K562 (cell line): ENCODE results near the gene SLC7A5. TPM values are rescaled to one million over a fixed set of nuclear protein-coding genes. Genes with fewer than 3 reads are reported as not detected.

Source experiments
- CC2D1A ChIP-seq: fragments of 450-650 bp; IDR thresholded peaks from 2 replicates; pipeline ENCODE4 v1.6.1; 2017; ENCODE audit warnings: mild to moderate bottlenecking
- ELF1 ChIP-seq: fragments of 200-800 bp; sonication (Bioruptor generic); IDR thresholded peaks from 2 replicates; pipeline ENCODE4 v1.6.1; 2016; ENCODE audit warnings: missing genetic modification characterization, missing compliant biosample characterization
- ETV6 ChIP-seq, 3 experiments: fragments of 150-350 bp in 1 of 3; sonication (generic) in 1 of 3; formaldehyde crosslinking in 1 of 3; IDR thresholded peaks; 2 replicates each; pipeline versions ENCODE4 v1.6.1 to v1.8.0; 2014 to 2022; ENCODE audit warnings: borderline replicate concordance in 2 of 3, low read depth in 2 of 3, antibody characterized with exemption in 1 of 3, low read length in 1 of 3, mild to moderate bottlenecking in 1 of 3, missing genetic modification reagents in 1 of 3
- EZH2 ChIP-seq: IDR thresholded peaks from 2 replicates; pipeline ENCODE4 v1.6.1; 2012; ENCODE audit warnings: low read depth, mild to moderate bottlenecking, inconsistent platforms, low read length, borderline replicate concordance
- FOXM1 ChIP-seq, 2 experiments: fragments of 450-650 bp in 1 of 2; sonication (generic) in 1 of 2; formaldehyde crosslinking in 1 of 2; IDR thresholded peaks; 2 replicates each; pipeline versions ENCODE4 v1.6.1 to v1.9.0; 2017 to 2022; ENCODE audit warnings: low read depth in 2 of 2, mild to moderate bottlenecking in 2 of 2, missing genetic modification reagents in 1 of 2, moderate library complexity in 1 of 2
- GTF2F1 ChIP-seq: IDR thresholded peaks from 2 replicates; pipeline ENCODE4 v1.6.1; 2011; ENCODE audit warnings: low read depth, low read length, improper control_type of control experiment
- KAT7 ChIP-seq: sonication (generic); formaldehyde crosslinking; IDR thresholded peaks from 2 replicates; pipeline ENCODE4 v1.8.0; 2022; ENCODE audit warnings: missing genetic modification reagents, mild to moderate bottlenecking, borderline replicate concordance
- KLF13 ChIP-seq: fragments of 450-650 bp; IDR thresholded peaks from 2 replicates; pipeline ENCODE4 v1.6.1; 2016; ENCODE audit warnings: missing genetic modification characterization, low read depth, mild to moderate bottlenecking, missing compliant biosample characterization, moderate library complexity, borderline replicate concordance
- KLF16 ChIP-seq: IDR thresholded peaks from 2 replicates; pipeline ENCODE4 v1.6.1; 2016; ENCODE audit warnings: antibody characterized with exemption
- NRF1 ChIP-seq, 2 experiments: fragments of 450-650 bp; IDR thresholded peaks in 1 of 2; conservative IDR thresholded peaks in 1 of 2; 2 replicates each; pipeline ENCODE4 v1.6.1; 2014; ENCODE audit warnings: mild to moderate bottlenecking in 2 of 2
- PTRF ChIP-seq: fragments of 450-650 bp; IDR thresholded peaks from 2 replicates; pipeline ENCODE4 v1.6.1; 2016; ENCODE audit warnings: mild to moderate bottlenecking, missing genetic modification characterization, missing compliant biosample characterization
- RFX7 ChIP-seq: fragments of 250-450 bp; sonication (Bioruptor Pico); IDR thresholded peaks from 2 replicates; pipeline ENCODE4 v1.5.1; 2021; ENCODE audit warnings: mild to moderate bottlenecking
- TRIM24 ChIP-seq, 2 experiments: fragments of 450-650 bp; IDR thresholded peaks; 2 replicates each; pipeline ENCODE4 v1.6.1; 2016
- ZNF143 ChIP-seq: sonication (generic); formaldehyde crosslinking; IDR thresholded peaks from 2 replicates; pipeline ENCODE4 v1.9.0; 2022; ENCODE audit warnings: mild to moderate bottlenecking, missing genetic modification reagents
- ZNF23 ChIP-seq: fragments of 250-450 bp; sonication (Bioruptor Pico); IDR thresholded peaks from 2 replicates; pipeline ENCODE4 v1.4.0; 2020; ENCODE audit warnings: mild to moderate bottlenecking
- ZNF445 ChIP-seq: fragments of 250-450 bp; sonication (Bioruptor Pico); IDR thresholded peaks from 2 replicates; pipeline ENCODE4 v1.4.0; 2020; ENCODE audit warnings: low read depth, mild to moderate bottlenecking, moderate library complexity
- ZNF696 ChIP-seq: fragments of 250-450 bp; sonication (Bioruptor Pico); conservative IDR thresholded peaks from 2 replicates; pipeline ENCODE4 v1.4.0; 2020; ENCODE audit warnings: mild to moderate bottlenecking, moderate library complexity
- ZNF79 ChIP-seq: fragments of 250-450 bp; sonication (Bioruptor Pico); IDR thresholded peaks from 2 replicates; pipeline ENCODE4 v1.4.0; 2020; ENCODE audit warnings: low read depth, mild to moderate bottlenecking, moderate library complexity
- ZSCAN32 ChIP-seq: fragments of 450-650 bp; formaldehyde crosslinking; IDR thresholded peaks from 2 replicates; pipeline ENCODE4 v1.4.0; 2020; ENCODE audit warnings: mild to moderate bottlenecking, moderate library complexity
- polyA plus RNA-seq, 8 experiments: library from polyadenylated mRNA; depleted of rRNA in 4 of 8; stranded (reverse) in 5 of 8; unstranded in 3 of 8; fragments of >200 nt; fragmentation: Nextera tagmentation in 2 of 8; fragmentation: Illumina TruSeq in 1 of 8; extraction: Ambion mirVana in 2 of 8; extraction: Trizol in 1 of 8; gene quantifications; 2 replicates each; pipeline versions ENCODE4 v1.2.1 to v1.2.3, GENCODE V29; 2011 to 2014; ENCODE audit warnings: inconsistent platforms in 1 of 8, missing spikeins in 1 of 8
- total RNA-seq, 7 experiments: library from RNA; depleted of rRNA in 6 of 7; stranded (reverse); fragments of >200 nt in 6 of 7; fragmentation: Illumina TruSeq in 2 of 7; extraction: Trizol in 2 of 7; gene quantifications; 2 replicates each; pipeline versions ENCODE4 v1.2.1 to v1.2.3, GENCODE V29; 2011 to 2021; ENCODE audit warnings: low replicate concordance in 1 of 7
- TF ChIP-seq, protein P1 (sequence below): fragments of 450-650 bp; conservative IDR thresholded peaks from 2 replicates; pipeline ENCODE4 v1.6.1; 2016; ENCODE audit warnings: missing genetic modification characterization, low read depth, mild to moderate bottlenecking, control low read depth, missing compliant biosample characterization
- TF ChIP-seq, protein P2 (sequence below): fragments of 450-650 bp; IDR thresholded peaks from 2 replicates; pipeline ENCODE4 v1.6.1; 2016; ENCODE audit warnings: mild to moderate bottlenecking
- TF ChIP-seq, protein P3 (sequence below): sonication (generic); formaldehyde crosslinking; IDR thresholded peaks from 2 replicates; pipeline ENCODE4 v1.8.1; 2022; ENCODE audit warnings: missing genetic modification reagents

The SLC7A5 gene
- total and polyA plus RNA-seq, 9 of the 15 experiments (the other 6 are each of a cell fraction or from before 2014, with no cell fraction given): 1.9 to 220 (median 18.6) TPM

DNA sequence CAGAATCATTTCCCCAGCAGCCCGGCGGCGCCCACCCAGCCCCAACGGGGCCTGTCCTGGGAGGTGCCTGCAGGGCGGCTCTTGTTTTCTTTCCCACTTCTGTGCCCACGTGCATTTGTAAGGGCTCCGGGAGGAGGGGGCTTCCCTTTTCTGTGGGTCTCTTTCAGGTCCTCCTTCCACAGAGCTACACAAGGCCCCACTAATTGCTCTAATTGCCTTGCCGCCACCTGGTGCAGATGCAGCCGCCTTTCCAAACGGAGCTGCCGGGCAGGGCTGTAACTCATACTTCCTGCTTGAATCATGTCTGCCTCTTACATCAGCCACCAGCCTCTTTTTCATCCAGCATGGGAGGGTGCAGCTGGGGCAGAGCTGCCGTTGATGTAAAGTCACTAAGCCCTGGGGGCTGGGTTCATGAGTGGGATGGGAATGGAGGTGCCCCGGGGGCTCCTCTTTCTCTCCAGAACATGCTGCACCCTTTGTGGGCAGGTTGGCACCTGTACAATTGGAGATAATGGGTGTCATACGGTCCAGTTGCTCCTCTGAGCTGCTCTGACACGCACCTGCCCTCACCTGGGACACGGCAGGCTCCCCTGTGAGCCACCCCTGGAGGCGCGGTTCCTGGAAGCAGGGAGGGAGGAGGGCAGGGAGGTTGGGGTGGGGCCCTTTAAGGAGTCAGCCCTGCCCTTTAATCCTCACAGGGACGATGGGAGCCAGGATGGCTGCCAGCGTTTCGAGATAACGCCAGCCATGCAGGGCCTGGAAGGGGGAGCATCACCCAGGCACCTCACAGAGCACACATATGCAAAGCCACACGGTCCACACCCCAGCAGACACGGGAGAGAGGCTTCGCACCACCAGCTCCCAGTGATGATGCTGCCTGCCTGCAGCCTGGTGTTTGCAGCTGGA is 62.4 kb downstream of the SLC7A5 start (continued):
- TF ChIP-seq, protein P1, sequence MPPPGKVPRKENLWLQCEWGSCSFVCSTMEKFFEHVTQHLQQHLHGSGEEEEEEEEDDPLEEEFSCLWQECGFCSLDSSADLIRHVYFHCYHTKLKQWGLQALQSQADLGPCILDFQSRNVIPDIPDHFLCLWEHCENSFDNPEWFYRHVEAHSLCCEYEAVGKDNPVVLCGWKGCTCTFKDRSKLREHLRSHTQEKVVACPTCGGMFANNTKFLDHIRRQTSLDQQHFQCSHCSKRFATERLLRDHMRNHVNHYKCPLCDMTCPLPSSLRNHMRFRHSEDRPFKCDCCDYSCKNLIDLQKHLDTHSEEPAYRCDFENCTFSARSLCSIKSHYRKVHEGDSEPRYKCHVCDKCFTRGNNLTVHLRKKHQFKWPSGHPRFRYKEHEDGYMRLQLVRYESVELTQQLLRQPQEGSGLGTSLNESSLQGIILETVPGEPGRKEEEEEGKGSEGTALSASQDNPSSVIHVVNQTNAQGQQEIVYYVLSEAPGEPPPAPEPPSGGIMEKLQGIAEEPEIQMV: peak; percentile 91
- TF ChIP-seq KLF13 (tag): no peak
- TF ChIP-seq ZNF23: no peak
- 0 out of 2 replicates have a peak, but pooled peaks have one; percentile 13 for TF ChIP-seq ZNF79 (CRISPR knock-in tag)
- no peak for TF ChIP-seq ZNF696 (CRISPR knock-in tag)
- peak; percentile 89; the same call in 1 of the 2 replicates for TF ChIP-seq ZSCAN32 (CRISPR knock-in tag)
- TF ChIP-seq ZNF143 (CRISPR knock-in tag): no peak
- TF ChIP-seq FOXM1 (IDR thresholded peaks at IDR 0.05; ENCODE audit: low read depth): no peak
- TF ChIP-seq FOXM1 (CRISPR knock-in tag; IDR thresholded peaks at IDR 0.05; ENCODE audit: low read depth): no peak
- peak in 1 of 2 experiments; percentile 23; a peak in 2 of 4 replicates for TF ChIP-seq NRF1 (conservative IDR thresholded peaks at IDR 0.05 in 1 of 2, IDR thresholded peaks at IDR 0.05 in 1 of 2)
- TF ChIP-seq ZNF445 (CRISPR knock-in tag): no peak
- no peak for TF ChIP-seq GTF2F1
- peak; percentile 88 to 93 for TF ChIP-seq TRIM24 (IDR thresholded peaks at IDR 0.05)
- TF ChIP-seq, protein P2, sequence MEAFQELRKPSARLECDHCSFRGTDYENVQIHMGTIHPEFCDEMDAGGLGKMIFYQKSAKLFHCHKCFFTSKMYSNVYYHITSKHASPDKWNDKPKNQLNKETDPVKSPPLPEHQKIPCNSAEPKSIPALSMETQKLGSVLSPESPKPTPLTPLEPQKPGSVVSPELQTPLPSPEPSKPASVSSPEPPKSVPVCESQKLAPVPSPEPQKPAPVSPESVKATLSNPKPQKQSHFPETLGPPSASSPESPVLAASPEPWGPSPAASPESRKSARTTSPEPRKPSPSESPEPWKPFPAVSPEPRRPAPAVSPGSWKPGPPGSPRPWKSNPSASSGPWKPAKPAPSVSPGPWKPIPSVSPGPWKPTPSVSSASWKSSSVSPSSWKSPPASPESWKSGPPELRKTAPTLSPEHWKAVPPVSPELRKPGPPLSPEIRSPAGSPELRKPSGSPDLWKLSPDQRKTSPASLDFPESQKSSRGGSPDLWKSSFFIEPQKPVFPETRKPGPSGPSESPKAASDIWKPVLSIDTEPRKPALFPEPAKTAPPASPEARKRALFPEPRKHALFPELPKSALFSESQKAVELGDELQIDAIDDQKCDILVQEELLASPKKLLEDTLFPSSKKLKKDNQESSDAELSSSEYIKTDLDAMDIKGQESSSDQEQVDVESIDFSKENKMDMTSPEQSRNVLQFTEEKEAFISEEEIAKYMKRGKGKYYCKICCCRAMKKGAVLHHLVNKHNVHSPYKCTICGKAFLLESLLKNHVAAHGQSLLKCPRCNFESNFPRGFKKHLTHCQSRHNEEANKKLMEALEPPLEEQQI: no peak
- TF ChIP-seq EZH2: no peak
- no peak for TF ChIP-seq ETV6 (IDR thresholded peaks at IDR 0.05; ENCODE audit: borderline replicate concordance in 1 of 2, low read depth in 2 of 2, low read length in 1 of 2)
- TF ChIP-seq ETV6 (CRISPR knock-in tag; IDR thresholded peaks at IDR 0.05; ENCODE audit: borderline replicate concordance): no peak
- peak; percentile 13; the same call in 1 of the 2 replicates for TF ChIP-seq KLF16
- TF ChIP-seq PTRF (tag): no peak
- TF ChIP-seq ELF1 (tag): peak; percentile 74
- no peak for TF ChIP-seq CC2D1A
- TF ChIP-seq, protein P3, sequence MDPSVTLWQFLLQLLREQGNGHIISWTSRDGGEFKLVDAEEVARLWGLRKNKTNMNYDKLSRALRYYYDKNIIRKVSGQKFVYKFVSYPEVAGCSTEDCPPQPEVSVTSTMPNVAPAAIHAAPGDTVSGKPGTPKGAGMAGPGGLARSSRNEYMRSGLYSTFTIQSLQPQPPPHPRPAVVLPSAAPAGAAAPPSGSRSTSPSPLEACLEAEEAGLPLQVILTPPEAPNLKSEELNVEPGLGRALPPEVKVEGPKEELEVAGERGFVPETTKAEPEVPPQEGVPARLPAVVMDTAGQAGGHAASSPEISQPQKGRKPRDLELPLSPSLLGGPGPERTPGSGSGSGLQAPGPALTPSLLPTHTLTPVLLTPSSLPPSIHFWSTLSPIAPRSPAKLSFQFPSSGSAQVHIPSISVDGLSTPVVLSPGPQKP (CRISPR knock-in tag): no peak
- peak; percentile 83 for TF ChIP-seq KAT7
- no peak for TF ChIP-seq RFX7 (CRISPR knock-in tag)
